GM21529 (cell line): ENCODE results near the gene TDP1.

Experiments used
- ATAC-seq: cut with Tn5 transposase; IDR thresholded peaks from one replicate; pipeline ENCODE4 v1.9.1; 2021; ENCODE audit not compliant: unreplicated experiment

The TDP1 gene

DNA sequence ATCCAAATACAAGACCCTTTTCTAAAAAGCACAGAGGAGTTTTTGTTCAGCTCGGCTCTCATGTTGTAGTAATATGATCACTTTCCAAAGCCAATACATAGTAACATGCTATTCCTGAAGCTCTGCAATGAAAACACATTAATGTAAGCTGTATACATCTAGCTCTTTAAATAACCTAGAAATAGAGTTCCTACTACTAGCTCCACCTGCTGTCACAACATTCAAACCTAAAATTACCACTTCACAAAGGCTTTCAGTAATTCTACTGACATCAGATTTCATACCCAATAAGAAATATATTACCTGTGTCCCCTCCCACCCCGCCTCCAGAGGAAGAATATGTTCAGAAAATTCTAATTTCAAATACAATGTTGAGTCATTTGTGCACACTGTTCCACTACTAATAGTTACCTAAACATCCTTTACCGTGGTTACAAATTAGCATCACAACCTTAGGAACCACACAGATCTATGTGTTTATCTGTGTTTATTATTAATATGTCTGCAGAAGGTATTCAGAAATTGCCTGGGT lies 19.0 kb upstream of the TDP1 start:
- no peak for ATAC-seq

DNA sequence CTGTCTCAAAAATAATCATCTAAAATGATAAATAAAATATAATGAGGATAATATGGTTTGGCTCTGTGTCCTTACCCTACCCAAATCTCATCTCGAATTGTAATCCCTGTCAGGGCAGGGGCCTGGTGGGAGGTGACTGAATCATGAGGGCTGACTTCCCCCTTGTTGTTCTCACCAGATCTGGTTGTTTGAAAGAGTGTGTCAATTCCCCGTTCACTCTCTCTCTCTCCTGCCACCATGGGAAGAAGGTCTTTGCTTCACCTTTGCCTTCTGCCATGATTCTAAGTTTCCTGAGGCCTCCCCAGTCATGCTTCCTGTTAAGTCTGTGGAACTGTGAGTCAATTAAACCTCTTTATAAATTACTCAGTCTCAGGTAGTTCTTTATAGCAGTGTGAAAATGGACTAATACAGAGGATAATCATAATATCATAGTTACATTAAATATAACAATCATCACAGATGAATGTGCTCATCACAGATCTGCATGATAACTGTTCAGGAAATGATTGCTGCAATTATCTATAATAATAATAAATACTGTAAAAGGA lies 13.8 kb upstream of the TDP1 start:
- ATAC-seq, result no peak

DNA sequence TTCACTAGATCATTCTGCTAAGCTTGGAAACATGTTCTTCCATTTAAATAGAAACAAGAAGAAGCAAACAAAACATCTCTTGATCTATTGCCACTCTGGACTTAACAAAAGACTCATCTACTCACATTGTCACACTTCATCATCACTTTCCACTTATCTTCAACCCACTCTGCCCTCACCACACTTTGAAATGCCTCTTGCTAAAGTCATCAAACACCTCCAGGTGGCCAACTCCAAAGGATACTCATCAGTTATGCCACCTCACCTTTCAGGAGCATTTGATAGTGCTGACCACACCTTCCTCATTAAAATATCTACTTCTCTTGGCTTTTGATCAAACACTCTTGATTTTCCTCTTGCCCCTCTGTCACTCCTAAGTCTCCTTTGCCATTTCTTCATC lies 8.4 kb upstream of the TDP1 start:
- no peak for ATAC-seq

DNA sequence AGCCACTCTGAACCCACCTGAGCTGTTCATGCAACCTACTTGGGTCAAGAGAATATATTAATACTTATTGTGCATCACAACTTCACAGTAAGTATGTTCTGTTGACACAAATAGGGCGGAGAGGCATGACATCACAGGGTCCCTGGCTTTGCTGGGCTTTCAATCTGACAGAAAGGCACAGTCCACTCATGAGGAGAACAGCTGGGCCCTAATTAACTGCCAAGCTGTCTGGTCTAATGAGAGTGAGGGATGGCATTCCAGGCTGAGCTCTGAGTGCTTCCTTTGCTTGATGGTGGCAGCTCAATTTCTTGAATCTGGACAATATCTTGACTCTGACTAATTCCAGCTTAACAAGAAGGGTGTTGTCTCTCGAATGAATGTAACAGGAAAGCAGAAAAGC lies 3.2 kb upstream of the TDP1 start:
- ATAC-seq, result no peak

DNA sequence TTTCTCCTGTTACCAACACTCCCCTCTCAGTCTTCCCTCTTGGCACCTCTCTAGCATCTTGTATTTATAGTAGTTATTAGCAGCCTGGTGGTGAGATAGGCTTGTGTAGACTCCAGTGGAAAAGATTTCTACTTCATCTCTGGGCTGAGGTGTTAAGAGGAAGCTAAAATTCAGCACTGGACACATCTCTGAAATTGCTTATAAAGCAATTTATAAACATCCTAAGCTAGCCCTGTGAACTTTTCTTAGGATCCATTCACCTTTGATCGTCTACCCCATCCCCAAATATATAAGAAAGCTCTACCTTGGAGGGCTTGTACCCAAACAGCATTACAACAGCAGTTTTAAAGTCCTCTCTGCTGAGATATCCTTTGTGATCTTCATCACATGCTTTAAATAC lies 2.1 kb upstream of the TDP1 start:
- no peak for ATAC-seq

DNA sequence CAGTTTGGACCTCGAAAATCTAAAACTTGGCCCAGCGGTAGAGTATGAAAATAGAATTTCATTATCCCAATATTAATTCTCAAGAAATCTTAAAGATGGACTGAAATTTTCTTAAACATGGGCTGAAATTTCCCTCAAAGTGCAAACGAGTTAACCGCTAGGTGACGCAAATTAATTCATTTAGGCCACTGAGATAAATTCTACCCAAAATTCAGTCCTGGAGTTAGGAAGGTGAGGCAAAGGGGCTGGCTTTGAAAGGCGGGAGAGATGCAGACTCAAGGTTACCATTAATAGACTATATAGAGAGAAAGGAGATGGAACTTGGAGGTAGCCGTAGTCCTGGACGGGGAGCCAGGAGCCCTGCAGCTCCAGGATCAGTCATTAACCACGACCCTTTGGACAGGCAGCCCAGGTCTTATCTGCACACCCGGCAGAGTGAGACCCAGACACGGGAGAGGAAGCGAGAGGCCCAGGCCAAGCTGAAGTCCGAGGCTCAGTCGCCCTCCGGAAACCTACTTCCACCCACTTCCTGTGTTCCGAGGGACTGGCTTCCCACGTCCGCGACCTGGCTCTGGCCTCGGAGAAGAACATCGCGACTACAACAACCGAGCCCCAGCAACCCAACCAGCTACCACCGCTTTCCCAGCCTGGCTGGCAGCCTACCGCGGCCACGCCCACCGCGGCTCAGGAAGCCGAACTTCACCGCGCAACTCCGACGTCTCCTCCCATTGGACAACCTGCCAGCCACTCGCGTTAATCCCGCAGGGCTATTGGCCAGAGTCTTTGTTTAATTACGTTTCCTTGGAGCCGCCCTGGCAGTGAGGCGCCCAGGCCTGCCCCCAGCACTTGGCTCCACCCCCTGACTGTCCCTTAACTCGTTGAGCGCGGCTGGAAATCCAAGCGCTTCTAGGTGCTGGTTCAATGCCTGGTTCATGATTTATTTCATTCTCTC lies 1.4 kb upstream of the TDP1 start, which contains the start of gene EFCAB11:
EFCAB11 (minus strand) TSS at position 661 of the 952 bp plus-strand sequence; CDS start at position 591, 70 bp downstream.
- peak; percentile 83 for ATAC-seq

DNA sequence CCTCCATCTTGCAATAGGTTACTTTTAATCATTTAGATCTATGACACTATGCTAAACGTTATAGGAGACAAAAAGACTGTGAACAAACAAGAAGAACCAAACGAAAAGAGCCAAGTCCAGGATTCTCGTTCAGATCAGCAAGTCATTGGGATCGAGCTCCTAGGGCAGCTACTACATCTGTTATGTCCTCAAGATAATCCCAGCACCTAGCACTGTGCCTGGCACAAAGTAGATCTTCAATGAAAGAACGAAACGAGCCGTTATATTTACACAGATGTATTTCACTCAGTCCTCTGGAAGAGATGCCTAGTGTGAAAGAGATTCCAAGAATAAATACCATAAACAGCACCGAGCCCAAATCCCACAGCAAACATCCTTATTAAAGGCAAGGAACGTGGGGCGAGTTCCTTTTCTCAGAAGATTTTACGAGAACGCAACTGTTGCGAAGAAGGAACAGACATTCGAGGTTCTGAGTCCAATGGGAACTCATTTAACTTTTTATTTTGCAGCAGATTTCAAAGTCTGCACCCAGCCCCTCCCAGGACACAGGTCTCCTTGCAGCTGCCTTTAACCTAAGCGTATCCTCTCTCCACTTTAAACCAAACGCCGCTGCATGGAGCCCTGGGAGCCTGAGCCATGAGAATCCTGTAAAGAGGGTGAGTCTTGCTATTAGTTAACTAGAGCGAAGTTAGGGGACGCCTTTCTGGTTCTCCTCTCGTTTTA lies 544 bp upstream of the TDP1 start:
- peak; percentile 13 for ATAC-seq

DNA sequence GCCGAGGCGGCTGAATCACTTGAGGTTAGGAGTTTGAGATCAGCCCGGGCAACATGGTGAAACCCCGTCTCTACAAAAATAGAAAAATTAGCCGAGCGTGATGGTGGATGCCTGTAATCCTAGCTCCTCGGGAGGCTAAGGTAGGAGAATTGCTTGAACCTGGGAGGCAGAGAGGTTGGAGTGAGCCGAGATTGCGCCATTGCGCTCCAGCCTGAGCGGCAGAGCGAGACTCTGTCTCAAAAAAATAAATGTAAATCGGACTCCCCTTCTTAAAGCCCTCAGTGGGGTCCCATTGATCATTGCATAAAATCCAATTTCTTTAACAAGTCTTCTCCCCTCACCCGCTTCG lies 908 bp downstream of the TDP1 start:
- no peak for ATAC-seq

DNA sequence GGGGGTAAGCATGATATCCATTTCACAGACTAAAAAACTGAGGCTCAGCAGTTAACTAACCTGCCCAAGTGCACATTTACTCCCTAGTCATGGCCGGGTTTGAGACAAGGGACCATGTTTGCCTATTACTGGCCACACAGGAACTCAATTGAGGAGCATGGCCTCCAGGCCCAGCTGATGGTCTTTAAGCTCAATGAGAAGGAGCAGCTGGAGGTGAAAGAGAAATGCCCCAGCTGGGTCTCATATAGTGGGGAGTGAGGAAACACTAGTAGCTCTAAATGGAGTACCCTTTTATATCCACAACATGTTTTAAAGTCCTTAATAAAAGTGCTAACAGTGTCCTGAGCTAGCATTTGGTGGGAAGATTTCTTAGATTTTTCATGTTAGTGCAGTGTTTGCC lies 1.6 kb downstream of the TDP1 start:
- no peak for ATAC-seq

DNA sequence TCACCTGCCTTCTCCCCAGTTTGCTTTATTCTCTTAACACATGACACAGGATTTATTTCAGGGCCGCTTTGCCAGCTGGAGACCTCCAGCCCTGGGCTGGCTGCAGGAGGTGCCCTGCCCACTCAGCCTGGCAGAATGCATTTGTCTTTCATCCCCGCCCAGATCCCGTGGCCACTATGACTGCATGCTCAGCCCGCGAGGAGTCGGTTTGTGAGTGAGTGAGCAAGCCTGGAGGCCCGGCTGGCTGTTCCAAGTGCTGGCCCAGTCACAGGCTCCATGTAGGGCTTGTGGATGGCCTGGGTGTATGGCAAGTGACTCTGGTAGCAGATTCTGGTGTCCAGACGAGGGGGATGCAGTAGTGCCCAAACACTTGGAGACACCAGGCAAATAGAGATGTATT lies 2.1 kb downstream of the TDP1 start:
- ATAC-seq, result no peak

DNA sequence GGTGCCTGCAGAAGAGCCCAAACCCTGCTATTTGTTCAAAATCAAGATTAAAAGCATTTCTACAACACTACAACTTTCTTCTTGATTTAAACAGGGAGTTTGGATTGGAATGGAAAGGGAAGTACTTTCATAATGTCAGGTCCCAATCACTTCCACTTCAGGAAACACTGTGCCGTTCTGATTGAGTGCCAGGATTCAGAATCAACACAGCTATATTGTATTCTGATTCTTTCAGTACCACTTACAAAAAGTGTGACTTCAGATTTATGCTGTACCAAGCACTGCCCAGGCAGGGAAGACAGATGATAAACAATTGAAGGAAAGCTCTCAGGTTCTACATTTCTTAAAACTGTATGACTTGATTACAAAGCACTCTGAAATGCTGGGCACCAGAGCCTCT lies 3.2 kb downstream of the TDP1 start:
- no peak for ATAC-seq

DNA sequence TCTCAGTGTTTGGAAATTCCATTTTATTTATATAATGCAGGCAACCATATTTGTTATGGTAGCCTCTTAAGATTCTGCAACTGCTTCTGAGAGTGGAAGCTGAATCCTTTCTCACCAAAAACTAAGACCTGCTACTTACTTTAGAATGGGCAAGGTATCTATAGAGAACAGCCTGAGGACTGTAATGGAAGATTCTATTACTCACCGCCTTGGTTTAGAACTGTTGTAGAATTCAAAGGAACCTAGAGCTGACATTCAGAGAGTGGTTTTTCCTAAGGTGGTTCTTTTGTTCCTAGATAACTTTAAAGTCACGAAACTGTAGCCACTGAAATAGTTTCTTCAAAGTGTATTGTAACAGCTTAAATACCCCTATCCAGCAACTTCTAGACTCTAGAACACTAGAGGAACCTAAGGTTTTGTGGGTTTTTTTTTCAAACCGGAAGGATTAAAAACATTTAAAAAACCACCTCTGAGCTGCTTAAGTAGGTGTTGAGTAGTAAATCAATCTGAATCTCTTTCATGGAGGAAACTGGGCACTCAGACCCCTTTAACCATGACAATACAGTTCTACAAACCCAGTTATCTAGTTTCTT lies 4.2 kb downstream of the TDP1 start:
- no peak for ATAC-seq

DNA sequence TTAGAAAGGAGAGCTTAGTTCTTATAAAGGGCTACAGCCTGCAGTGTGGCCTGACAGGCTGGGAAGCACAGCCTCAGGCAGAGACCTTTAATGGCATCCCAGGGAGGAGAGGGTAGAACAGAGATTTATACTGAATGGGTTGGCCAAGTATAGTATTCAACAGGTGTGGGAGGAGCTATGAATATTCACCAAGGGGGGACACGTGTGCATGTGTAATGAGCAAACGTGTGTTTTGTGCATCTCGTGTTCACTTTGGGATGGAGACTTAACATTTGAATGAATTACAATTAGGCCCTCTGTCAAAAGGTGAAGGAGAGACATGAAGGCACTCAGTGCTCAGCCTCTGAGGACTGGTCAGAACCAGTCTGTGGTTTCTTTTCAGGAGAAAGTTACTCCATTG lies 5.2 kb downstream of the TDP1 start:
- no peak for ATAC-seq

DNA sequence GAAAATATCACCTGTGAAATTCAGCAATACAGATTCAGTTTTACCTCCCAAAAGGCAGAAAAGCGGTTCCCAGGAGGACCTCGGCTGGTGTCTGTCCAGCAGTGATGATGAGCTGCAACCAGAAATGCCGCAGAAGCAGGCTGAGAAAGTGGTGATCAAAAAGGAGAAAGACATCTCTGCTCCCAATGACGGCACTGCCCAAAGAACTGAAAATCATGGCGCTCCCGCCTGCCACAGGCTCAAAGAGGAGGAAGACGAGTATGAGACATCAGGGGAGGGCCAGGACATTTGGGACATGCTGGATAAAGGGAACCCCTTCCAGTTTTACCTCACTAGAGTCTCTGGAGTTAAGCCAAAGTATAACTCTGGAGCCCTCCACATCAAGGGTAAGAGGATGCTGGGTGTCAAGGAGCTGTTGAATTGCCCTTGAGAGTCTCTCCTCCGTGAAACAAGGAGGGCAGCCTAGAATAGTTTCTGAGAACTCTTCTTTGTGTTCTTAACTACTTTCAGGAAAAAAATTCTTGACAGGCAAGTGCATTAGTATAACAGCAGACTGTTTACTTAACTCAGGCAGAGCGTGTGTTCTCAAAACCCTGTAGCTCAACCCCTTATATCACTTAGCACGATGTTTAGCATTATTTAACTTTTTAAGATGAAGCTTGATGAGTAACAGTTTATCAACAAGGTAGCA lies 7.7 kb downstream of the TDP1 start:
- no peak for ATAC-seq

DNA sequence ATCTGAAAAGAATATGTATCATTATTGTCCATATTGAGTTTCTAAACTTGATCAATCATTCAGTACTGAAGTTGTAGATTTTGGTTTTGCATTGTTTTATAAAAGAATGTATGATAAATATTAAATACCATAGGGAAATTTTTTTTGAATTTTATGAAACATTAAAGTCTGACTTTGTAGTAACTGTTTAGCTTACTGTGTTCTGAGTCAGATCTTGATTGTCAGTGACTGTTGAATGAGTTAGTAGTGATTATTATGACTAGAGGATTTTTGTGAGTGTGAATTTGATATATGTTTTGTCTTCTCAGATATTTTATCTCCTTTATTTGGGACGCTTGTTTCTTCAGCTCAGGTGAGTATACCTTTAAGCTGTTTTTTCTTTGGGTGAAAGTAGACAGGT lies 10.1 kb downstream of the TDP1 start:
- no peak for ATAC-seq

DNA sequence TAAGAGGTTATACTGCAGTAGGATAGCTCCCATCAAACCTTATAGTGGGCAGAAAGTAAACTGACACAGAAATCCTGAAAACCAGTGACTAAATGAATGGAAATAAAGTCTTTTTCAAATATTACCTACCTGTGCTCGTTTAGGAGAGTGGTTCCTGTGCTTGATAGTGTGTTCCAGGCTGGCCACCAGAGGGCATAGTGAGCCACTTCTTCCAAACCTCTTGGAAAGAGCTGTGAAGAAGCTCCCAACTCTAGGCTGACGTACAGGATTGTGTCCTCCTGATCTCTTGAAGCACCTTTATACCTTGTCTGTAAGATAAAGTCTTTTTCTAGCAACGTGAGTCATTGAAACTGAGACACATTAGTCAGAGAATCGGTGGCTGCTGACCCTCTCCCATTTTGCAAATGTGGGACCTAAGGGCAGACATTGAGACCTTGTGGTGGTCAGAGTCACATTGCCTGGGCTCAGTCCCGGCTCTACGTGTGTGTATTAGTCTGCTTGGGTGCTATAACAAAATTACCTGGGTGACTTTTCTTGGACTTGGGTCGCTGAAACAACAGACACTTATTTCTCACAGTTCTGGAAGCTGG lies 17.6 kb downstream of the TDP1 start:
- peak; percentile 63 for ATAC-seq

DNA sequence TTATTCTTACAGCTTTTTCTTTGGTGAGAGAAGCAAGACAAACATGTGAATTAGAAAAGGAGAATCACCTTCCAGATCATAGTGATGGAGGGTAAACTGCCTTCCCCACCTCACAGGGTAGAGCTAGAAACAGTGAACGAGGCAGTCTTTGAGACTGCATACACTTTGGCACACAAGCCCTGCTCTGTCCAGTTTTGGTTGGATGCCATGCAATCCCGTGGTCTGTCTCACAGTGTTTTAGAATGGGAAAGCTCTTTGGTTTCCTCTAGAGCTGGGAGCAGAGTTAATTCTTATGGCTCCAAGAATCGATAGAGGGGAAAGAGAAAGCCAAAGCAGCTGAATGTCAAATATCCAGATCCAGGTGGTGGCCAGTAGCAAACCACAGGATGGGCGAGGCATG lies 21.9 kb downstream of the TDP1 start:
- no peak for ATAC-seq

DNA sequence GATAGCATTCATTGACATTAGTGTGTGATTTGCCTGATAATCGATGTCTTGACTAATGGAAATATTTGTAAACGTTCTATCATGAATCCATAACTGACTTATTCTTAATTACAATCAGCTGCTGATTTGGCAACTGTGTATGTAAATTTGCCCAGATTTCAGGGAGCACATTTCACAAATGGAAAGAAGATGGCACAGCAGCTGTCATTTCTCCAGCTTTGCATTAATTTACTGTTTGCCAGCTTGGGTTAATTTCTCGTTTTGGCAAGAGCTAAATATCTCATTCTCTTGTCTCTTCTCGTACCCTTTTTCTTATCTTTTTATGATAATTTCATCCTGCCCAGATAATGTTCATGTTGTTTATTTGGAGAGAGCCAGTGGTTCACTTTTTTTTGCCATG lies 22.9 kb downstream of the TDP1 start:
- no peak for ATAC-seq

DNA sequence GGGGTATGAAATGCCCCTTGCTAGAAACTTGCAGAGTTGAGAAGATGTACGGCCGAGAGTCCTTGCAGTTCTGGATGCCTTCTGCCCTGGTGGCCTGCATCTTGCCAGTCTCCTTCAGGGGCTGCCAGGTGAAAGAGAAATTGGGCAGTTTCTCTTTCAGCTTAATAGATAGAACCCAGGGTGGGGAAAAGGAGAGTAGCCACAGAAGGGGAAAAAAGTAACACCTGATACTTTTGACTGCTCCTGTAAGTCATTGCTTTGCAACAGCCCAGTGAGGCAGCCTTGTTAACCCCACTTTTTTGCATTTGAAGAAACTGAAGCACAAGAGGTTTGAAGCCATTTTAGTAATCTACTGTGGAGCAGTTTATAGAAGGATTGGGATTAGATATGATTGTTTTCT lies 27.6 kb downstream of the TDP1 start:
- ATAC-seq, result no peak

DNA sequence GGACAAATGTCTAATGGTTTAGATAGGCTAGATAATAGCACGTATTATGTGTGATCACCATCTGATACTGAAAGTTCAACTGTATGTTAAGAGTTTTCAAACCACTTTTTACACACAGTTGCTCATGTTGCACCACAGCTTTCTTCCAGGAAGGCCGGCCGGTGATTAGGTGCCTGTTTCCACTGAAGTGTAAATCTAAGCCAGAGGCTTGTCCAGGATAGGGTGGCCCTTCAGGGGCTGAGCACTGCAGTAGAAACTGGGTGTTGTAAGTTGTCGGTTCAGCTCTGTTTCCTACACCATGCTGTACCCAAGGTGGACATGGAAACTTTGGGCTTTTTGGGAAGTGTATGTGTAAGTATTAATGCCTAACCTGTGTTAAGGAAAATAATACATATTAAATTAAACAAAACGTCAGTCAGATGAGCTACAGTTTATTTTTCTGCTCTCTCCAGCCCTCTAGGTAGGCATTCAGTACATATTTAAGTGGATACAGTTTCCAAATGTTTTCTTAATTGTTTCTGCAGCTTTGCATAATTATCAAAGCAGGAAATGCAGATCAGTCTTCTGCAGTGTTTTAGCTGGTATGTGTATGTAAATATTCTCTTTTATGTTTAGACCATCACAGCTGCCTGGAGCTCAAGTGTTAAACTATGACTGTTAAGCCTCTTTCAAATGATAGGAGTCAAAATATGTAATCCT lies 30.9 kb downstream of the TDP1 start:
- no peak for ATAC-seq
